Measurements from ENCODE around the gene EXOC4.
"Not testable (repeated sequence)": the region's sequence is repeated elsewhere in the genome, so short reads cannot be mapped to it uniquely, and the experiment has no call there.

Gene EXOC4

GRCh38 chr7:133590795-133591194, 337.9 kb downstream of the EXOC4 start:
- DNase-seq (ENCODE audit: low read depth, low spot score): no peak
- H3K27ac ChIP-seq: no peak overlapping the region

DNA sequence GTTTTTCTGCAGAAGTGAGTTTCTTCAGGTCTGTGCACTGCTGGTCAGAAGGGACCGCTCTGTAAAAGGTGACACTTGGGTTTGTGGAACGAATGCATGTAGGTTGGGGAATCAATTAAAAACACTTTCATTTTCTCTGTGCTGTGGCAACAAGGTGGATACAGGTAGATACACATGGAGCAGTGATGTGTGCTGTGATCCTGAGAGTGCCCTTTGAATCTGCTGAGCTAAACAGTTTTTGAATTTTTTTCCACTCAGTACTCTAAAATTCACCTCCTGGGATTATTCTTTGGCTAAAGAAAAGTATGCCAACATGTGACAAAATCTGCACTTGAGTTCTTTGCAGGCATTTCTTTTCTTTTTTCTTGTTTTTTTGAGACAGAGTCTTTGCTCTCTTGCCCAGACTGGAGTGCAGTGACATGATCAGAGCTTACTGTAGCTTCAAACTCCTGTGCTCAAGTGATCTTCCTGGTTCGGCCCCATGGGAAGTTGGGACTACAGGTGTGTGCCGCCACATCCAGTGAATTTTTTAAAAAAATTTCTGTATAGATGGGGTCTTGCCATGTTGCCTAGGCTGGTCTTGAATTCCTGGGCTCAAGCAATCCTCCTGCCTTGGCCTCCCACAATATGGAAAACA, 338.9 kb downstream of the EXOC4 start:
- no peak for DNase-seq (ENCODE audit: low read depth, low spot score)
- H3K27ac ChIP-seq: no peak overlapping the region

DNA sequence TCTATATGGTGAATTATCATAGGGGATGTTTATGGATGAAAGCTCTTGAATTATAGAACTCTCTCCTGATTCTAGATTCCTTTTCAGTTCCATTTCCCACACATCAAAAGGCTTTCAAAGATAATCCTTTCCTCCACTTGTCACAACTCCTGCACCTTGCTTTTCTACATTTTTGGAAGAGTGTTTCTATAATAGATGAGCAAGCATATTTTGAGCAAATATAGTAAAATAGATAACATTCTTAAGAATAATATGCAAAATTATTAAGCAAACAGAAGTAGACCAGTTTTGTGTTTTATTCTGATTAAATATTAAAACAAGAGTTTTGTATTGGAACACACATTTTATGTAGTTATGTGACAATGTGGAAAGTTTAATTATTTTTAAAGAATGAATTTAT, 340.7 kb downstream of the EXOC4 start:
- H3K27ac ChIP-seq: no peak overlapping the region
- no peak for DNase-seq (ENCODE audit: low read depth, low spot score)

DNA sequence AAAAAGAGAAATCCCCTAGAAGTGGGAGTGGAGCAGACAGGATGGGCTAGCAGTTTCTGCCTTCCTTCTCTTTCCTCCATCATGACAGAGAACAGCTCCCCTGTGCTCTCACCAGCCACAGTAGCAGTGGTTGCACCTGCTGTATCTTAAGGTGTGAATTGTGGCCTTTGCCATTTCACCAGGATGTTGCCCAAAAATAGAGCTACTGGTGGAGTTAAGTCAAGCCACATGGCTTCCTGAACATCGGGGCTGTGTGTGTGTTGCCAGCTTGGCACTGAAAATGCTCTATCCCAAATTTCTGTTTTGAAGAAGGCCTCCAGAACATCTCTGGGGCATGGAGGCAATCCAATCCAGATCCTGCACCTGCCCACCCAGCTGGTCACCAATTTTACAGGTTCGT, 348.7 kb downstream of the EXOC4 start:
- DNase-seq (ENCODE audit: low read depth, low spot score): no peak
- no peak overlapping the region for H3K27ac ChIP-seq

- H3K27ac ChIP-seq: no peak overlapping the region
- peak; percentile 0 for DNase-seq (ENCODE audit: low read depth, low spot score)
Measured at GRCh38 chr7:133602291-133602690, 349.4 kb downstream of the EXOC4 start.

- DNase-seq (ENCODE audit: low read depth, low spot score): no peak
- H3K27ac ChIP-seq: no peak overlapping the region
Measured at GRCh38 chr7:133606991-133607390, 354.1 kb downstream of the EXOC4 start.

DNA sequence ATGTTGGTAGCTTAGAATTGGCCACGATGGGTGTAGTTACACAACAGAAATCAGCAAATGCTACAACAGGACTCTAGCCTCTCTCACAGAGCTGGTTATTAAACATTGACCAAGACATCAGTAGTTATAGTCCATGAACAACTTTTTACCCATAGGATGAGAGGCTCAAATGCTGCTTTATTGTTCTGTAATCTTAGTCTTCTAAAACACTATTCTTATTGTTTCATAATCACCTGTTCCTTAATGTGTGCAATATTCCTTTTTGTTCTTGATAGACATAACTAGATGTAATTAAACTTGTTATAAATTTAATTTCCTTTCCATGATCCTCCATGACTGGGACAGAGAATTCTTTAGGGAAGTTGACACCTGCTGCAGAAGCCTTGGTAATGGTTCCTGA, 356.9 kb downstream of the EXOC4 start:
- H3K27ac ChIP-seq: no peak overlapping the region
- no peak for DNase-seq (ENCODE audit: low read depth, low spot score)

DNA sequence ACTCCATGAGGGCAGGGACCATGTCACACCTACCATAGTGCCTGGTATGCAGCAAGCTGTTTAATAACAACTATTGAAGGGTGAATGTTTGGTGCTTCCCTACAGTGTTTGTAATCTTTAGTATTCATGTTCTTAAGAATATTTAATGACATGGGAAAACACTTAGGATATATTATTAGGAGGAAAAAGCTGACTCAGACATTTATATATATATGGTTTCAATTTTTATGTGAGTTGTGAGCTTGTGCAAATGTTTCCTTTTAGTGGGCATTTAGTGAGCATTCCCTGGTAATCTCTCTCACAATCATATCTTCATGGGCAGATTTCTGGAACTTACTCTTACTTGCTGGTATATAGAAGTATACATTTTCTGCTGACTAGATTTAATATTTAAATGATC, 359.1 kb downstream of the EXOC4 start:
- no peak overlapping the region for H3K27ac ChIP-seq
- no peak for DNase-seq (ENCODE audit: low read depth, low spot score)

DNA sequence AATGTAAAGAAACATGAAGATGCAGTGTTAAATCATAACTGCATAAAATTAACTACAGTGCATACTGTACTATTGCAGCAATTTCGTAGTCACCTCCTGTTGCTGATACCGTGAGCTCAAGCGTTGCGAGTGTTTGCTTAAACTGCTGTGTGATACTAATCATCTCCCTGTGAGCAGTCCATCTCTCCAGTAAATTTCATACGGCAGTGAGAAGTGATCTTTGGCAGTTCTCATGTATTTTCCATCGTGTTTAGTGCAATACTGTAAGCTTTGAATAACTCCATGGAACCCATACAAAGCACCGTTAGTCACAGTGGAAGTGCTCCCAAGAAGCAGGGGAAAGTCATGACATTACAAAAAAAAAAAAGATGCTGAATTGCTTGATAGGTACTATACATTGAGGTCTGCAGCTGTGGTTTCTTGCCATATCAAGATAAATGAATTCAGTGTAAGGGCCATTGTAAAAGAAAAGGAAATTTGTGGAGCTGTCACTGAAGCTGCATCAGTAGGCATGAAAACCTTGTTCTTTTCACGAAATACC, 360.4 kb downstream of the EXOC4 start:
- H3K27ac ChIP-seq: no peak overlapping the region
- DNase-seq (ENCODE audit: low read depth, low spot score): no peak

DNA sequence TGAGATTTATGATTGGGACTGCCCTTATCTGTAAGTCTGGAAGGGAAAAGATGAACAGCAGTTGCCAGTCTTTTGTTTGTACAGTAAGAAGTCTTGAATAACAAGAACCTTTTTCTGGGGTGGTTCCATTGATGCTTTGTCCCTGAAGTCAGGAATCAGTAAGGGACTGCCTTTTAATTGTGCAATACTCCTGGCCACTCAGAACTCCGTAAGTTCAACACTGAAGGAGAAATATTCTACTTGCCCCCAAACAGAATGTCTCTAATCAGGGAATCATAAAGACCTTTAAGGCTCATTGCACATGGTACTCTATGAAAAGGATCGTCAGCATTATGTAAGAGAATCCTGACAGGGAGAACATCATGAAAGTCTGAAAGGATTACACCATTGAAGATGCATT, 361.4 kb downstream of the EXOC4 start:
- no peak overlapping the region for H3K27ac ChIP-seq
- DNase-seq (ENCODE audit: low read depth, low spot score): no peak

GRCh38 chr7:133618970-133619369, 366.1 kb downstream of the EXOC4 start:
- H3K27ac ChIP-seq: no peak overlapping the region
- DNase-seq (ENCODE audit: low read depth, low spot score): no peak

- no peak for DNase-seq (ENCODE audit: low read depth, low spot score)
- no peak overlapping the region for H3K27ac ChIP-seq
Measured at GRCh38 chr7:133619491-133619890, 366.6 kb downstream of the EXOC4 start.

- H3K27ac ChIP-seq: no peak overlapping the region
- DNase-seq (ENCODE audit: low read depth, low spot score): no peak
Measured at GRCh38 chr7:133623721-133624120, 370.8 kb downstream of the EXOC4 start.

DNA sequence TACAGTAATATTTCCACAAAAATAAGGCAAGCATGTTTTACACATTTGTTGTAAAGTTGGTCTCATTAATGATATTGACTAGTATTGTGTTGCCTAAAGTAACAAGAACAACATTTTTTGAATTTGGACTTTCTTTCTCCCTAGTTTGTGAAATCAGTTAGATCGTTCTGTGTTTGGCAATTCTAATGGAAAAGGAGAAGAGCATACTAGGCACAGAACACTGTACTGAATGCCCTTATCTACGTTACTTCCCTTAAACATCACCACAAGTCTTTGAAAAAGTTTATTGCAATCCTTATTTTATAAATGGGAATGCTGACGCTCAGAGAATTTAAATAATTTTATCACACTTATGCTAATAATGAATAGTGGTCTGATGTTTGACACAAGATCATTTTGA, 372.2 kb downstream of the EXOC4 start:
- DNase-seq (ENCODE audit: low read depth, low spot score): no peak

DNA sequence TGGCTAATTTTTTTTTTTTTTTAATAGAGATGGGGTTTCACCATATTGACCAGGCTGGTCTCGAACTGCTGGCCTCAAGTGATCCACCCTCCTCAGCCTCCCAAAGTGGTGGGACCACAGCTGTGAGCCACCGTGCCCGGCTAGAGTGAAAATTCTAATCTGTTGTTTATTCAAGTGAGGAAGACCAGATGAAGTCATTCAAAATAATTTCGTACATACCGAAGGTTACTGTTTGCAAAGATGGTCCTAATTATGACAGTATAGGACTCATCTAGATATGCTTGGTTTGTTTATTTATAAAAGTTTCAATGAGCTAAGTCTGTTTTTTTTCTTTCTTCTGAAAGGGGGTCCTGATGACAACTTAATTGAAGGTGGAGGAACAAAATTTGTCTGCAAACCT, 376.8 kb downstream of the EXOC4 start:
- DNase-seq (ENCODE audit: low read depth, low spot score): no peak
- no peak overlapping the region for H3K27ac ChIP-seq

More for the DNA sequence above, 372.2 kb downstream of the EXOC4 start:
- H3K27ac ChIP-seq: no peak overlapping the region

- peak; percentile 69 for DNase-seq (ENCODE audit: low read depth, low spot score)
- H3K27ac ChIP-seq: peak overlapping the region; percentile 84
Measured at GRCh38 chr7:133633055-133633454, 380.2 kb downstream of the EXOC4 start.

DNA sequence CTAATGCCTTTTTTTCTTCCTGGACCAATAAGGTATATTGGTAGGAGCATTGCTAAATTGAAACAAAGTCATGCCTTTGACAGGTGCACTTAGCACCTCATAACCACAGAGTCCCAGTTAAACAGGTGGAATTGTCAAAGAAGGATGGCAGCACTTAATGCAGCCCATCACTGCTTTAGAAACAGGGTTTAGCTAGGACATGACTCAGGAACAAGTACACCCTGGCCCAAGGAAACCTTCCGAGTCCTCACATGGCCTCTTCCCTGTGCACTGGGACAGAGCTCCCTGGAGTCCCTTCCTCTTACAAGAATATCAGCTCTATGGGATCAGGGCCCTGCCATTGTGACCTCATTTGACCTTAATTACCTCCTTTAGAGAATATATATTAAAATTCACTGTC, 382.7 kb downstream of the EXOC4 start:
- no peak overlapping the region for H3K27ac ChIP-seq
- DNase-seq (ENCODE audit: low read depth, low spot score): no peak

DNA sequence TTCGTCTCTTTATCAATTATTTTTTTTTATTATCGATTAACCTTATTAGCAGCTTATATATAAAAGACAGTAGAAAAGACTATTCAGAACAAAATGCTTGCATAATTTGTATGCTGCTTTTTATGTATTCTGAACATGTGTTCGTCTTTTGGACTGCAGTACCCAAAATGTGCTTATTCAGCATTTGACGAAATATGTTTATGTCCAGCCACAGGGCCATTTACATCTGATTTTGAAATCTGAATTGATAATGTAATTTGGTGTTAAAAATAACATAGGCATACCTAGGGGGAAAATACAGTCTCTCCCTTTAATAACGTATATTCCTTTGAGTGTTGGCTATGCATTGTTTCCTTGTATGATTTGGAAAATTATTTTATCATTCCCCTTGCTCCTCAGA, 386.0 kb downstream of the EXOC4 start:
- DNase-seq (ENCODE audit: low read depth, low spot score): no peak
- H3K27ac ChIP-seq: no peak overlapping the region

- DNase-seq (ENCODE audit: low read depth, low spot score): no peak
- H3K27ac ChIP-seq: no peak overlapping the region
Measured at GRCh38 chr7:133641436-133641835, 388.6 kb downstream of the EXOC4 start.

GRCh38 chr7:133642907-133643306, 390.0 kb downstream of the EXOC4 start:
- H3K27ac ChIP-seq: no peak overlapping the region
- DNase-seq (ENCODE audit: low read depth, low spot score): peak; percentile 10

DNA sequence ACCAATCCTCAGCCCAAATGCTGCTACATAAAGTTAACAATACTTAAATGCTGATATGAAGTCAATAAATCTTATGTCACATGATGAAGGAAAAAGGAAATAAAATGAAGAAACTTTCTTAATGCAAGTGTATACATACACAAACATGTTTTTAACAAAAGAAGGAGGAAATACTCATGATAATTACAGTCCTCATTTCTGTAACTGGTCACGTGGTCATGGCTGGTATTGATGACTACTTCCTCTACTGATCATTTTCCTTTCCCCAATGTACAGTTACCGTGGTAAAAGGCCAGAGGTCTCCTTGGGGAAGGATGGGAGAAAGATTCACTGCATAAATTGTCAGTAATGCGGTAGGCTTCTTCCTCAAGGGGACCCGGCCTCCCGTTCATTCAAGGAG, 390.8 kb downstream of the EXOC4 start:
- not testable (repeated sequence) for DNase-seq (ENCODE audit: low read depth, low spot score); H3K27ac ChIP-seq

DNA sequence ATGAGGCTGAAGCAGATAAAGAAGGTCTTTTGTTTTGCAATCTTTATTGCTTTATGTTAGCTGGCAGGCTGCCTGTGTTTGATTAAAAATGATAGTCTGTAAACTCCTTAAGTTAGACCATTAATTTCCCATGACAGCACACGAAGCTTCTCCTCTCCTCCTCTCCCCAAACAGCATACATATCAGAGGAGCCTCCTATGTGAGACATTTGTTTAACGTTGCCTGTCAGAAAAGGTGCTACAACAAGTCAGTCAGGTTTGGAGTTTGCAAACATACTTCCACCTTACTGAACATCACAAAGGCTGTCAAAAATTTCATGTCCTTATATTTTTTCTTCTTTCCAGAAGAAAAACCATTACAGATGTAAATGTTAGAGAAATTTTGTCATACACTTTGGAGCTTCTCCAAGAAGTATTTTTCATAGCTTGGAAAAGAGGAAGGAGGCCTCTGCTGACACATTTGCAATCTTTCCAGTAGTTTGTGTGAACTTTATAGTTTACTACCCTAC, 393.1 kb downstream of the EXOC4 start:
- no peak overlapping the region for H3K27ac ChIP-seq
- no peak for DNase-seq (ENCODE audit: low read depth, low spot score)

Data from epithelial cell of prostate (primary cell).